ENCODE results near the gene OR4E2.
"Not testable (repeated sequence)": the region's sequence is repeated elsewhere in the genome, so short reads cannot be mapped to it uniquely, and the experiment has no call there.

Gene OR4E2

DNA sequence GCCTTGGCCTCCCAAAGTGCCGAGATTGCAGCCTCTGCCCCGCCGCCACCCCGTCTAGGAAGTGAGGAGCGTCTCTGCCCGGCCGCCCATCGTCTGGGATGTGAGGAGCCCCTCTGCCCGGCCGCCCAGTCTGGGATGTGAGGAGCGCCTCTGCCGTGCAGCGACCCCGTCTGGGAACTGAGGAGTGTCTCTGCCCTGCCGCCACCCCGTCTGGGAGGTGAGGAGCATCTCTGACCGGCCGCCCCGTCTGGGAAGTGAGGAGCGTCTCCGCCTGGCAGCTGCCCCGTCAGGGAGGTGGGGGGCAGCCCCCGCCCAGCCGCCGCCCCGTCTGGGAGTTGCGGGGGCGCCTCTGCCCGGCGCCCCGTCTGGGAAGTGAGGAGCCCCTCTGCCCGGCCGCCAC is 44.0 kb downstream of the OR4E2 start:
- DNase-seq (ENCODE audit: low read depth): not testable (repeated sequence)

DNA sequence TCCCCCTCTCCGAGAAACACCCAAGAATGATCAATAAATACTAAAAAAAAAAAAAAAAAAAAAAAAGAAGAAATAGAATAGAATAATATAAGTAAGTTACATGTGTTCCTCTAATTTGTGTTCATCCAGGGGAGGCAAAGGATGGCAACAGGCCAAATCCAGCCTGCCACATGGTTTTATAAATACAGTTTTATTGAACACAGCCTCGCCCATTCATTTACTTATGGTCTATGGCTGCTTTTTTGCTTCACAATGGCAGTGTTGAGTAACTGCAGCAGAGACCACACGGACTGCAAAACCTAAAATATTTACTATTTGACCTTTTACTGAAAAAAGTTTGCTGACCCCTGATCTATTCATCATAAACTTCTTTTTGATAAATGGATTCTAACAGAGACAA is 44.9 kb downstream of the OR4E2 start:
- DNase-seq (ENCODE audit: low read depth): not testable (repeated sequence)

DNA sequence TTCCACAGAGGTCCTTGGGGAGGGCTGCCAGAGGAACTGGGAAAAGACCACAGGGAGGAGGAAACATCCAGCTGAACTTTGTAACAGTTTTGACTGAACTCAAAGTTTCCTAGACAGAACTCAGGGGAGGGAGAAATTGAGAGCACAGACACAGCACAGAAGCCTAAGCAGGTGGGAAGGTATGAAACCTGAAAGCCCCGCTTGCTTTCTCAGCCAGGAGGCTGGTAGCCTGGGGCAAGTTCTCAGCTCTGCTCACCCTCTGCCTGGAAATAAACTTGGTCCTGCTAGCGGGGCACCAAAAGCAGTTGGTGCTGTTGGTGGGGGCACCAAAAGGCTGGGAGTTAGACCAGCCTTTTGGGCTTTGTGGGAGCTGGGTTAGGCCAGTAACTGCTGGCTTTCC is 45.9 kb downstream of the OR4E2 start:
- no peak for DNase-seq (ENCODE audit: low read depth)

DNA sequence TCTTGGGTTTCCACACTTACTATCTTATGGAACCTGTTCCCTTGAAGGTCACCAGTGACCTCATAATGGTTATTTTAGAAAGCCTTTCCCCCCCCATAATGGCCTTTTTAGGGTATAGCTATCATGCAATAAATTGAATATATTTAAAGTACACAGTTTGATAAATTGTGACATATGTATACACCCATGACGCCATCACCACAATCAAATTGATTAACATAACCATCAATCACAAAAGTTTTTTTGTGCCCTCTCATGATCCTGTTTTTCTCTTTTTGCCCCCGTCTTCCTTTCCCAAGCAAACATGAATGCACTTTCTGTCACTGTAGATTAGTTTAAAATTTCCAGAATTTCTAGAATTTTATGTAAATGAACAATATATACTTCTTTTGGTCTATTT is 48.7 kb downstream of the OR4E2 start:
- DNase-seq (ENCODE audit: low read depth): no peak

DNA sequence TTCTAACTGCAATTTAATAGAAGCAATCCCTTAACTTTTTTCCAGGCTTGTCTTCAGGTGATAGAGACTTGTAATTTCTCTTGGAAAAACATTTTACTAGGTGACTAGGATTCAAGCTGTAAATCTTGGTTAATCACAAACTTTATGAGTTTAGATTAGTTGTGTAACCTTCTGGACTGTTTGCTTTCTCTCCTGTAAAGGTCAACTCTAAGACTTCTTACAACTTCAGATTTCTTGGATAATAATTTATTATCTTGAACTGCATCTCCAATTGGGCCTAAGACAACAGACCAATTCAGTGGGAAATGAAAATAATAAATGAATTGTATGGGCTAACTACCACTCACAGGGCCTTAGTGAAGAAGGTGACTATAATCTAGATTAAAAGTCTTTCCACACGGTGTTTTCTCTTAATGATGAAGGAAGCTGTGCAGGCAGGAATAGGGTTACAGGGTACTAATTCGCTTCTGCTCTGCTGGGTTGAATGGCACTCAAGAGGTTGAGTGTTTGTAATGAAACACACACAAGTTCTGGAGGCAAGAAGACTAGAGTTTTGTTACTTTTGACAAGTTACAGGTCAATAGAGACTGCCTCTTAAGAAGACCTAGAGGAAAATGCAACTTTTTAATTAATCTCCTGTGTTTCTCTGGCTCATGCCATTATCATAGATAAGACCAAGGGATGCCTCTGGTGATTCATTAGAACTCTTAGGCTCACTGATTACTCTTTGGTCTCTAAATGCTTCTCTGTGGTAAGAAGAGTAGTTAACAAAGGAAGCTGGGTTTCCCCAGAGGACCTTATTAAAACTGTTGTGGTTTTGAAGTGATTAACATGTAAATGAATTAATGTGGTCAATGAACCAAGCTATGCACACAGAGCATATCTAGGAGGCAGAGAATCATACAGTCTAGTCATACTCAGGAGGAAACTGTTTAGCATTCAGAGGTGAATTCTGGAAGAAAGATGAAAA is 50.0 kb downstream of the OR4E2 start:
- no peak for DNase-seq (ENCODE audit: low read depth)

DNA sequence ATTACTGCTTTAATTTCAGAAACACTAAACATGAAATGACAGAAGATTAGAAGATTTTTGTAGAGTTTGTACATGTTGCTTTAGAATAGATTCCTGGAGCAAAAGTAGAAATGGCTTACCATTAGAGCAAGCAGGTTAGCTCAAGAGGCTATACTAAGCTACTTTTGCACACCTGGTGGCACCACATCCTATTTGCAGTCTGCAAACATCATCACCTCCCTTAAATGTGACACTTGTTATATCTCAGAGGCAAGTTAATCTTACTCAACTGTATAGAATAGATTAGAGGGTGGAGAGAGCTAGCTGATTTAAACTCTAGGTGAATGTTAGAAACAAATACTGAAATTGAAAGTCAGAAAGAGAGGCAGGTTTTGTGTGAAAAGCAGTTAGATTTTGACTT is 50.7 kb downstream of the OR4E2 start:
- DNase-seq (ENCODE audit: low read depth): no peak

DNA sequence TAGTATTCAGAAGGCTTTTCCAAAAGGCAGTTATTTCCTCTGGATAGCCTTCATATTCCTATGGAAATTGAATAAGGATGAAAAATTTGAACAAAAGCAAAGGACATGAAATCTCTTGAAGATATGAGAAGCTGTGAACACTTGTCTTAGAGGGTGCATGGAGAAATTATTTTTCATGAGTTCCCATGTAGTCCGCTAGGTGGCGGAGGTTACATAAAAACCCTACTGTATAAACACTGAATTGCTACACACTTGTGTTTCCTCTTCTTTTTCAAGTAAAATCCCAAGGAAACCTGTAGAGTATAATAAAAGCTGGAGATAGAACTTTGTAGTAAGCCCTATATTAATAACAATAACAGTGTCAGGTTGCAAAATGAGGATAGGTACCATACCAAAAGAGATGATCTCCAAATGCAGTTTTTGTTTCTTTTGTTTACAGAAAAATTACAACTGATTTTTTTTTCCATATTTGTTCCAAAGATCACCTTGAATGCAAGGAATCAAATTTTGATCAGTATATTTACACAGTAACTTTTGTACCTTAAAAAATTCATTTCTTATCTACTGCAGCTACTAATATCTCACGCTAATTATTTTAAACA is 57.8 kb downstream of the OR4E2 start:
- DNase-seq (ENCODE audit: low read depth): peak; percentile 3

DNA sequence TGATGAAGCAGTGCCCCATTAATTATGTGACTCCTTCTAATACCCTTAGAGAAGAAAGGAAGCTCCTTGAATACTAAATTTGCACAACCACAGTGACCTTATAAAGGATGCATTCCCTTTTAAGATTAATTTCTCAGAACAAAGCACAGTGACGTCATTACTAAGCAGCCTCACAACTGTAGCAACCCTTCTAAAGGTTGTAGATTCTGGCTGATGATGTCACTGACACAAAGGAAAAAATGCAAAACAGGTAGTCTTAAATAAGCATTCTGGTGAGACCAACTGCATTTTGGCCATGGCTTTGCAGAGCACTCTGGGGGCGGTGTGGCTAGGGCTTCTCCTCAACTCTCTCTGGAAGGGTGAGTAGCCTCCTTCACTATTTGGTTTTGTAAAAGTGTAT is 58.4 kb downstream of the OR4E2 start:
- no peak for DNase-seq (ENCODE audit: low read depth)

DNA sequence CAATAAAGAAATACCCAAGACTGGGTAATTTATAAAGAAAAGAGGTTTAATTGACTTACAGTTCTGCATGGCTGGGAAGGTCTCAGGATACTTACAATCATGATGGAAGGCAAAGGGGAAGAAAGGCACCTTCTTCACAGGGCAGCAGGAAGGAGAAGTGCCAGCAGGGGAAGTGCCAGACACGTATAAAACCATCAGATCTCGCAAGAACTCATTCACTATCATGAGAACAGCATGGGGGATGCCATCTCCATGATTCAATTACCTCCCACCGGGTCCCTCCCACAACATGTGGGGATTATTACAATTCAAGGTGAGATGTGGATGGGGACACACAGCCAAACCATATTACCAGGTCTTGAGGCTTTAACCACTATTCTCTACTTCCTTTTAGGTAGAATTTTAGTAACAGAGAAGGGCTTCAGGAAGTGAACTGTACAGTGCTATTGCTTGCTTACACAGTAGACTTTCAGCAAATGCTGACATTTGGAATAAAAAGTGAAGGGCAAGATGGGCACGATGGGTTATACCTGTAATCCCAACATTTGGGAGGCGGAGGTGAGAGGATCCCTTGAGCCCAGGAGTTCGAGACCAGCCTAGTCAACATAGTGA is 60.8 kb downstream of the OR4E2 start:
- no peak for DNase-seq (ENCODE audit: low read depth)
